ENCODE results near the gene RPL15. TPM values are rescaled to one million over a fixed set of nuclear protein-coding genes. Genes with fewer than 3 reads are reported as not detected.

RPL15 gene
- total RNA-seq, 4 donors from 2014 or later = 1,759 to 2,538 (median 2,309) TPM

- peaks cover 0 to 4% (median 0%) of the 10 kb centered on the region in 4 donors for H3K9me3 ChIP-seq
- no peak overlapping the region for H3K4me3 ChIP-seq
- TF ChIP-seq EP300 (IDR thresholded peaks at IDR 0.05) (no peak), POLR2A (IDR thresholded peaks at IDR 0.05; ENCODE audit: low read depth) (no peak), POLR2AphosphoS5 (IDR thresholded peaks at IDR 0.05) (no peak), CTCF (IDR thresholded peaks at IDR 0.05) (no peak)
- WGBS = 86% methylated on average over 11 of the region's 11 CpGs
- H3K36me3 ChIP-seq = no peaks in the 10 kb centered on the region
- DNase-seq (ENCODE audit: extremely low spot score) = no peak
- H3K27ac ChIP-seq (replicated peaks in 1 of 4) = no peak overlapping the region
- intact Hi-C loops (cut with DNase I) = no loop called here
- H3K27me3 ChIP-seq = no peaks in the 10 kb centered on the region
- peaks cover 16 to 23% (median 19%) of the 10 kb centered on the region in 4 donors for H3K4me1 ChIP-seq
These were observed 25.6 kb downstream of the RPL15 start for GRCh38 chr3:23942546-23942945.

- Histone ChIP-seq H3K27me3 (no peaks in the 10 kb centered on the region), H3K27ac (replicated peaks in 1 of 4) (peak overlapping the region; percentile 96 to 100 (median 100)), H3K36me3 (no peaks in the 10 kb centered on the region), H3K9me3 (no peaks in the 10 kb centered on the region), H3K4me1 (peaks cover 32 to 40% (median 36%) of the 10 kb centered on the region in 4 donors), H3K4me3 (peak overlapping the region; percentile 67 to 92 (median 88))
- intact Hi-C loops (cut with DNase I) = no loop called here
- WGBS = 19% methylated on average over 13 of the region's 13 CpGs
- TF ChIP-seq POLR2AphosphoS5 (IDR thresholded peaks at IDR 0.05) (no peak), EP300 (IDR thresholded peaks at IDR 0.05) (no peak), CTCF (IDR thresholded peaks at IDR 0.05) (no peak), POLR2A (IDR thresholded peaks at IDR 0.05; ENCODE audit: low read depth) (no peak)
- DNase-seq (ENCODE audit: extremely low spot score) = no peak
These were observed 27.3 kb downstream of the RPL15 start for GRCh38 chr3:23944007-23944783.

GRCh38 chr3:23944861-23945662 is 28.1 kb downstream of the RPL15 start, which contains the start of gene NR1D2:
TSS of gene NR1D2 (plus strand) at chr3:23945286. CDS start at chr3:23945579, 293 bp downstream.
- intact Hi-C loops (cut with DNase I) = no loop called here
- TF ChIP-seq POLR2AphosphoS5 (IDR thresholded peaks at IDR 0.05) (peak; percentile 67 to 90), EP300 (IDR thresholded peaks at IDR 0.05) (no peak), CTCF (IDR thresholded peaks at IDR 0.05) (no peak), POLR2A (IDR thresholded peaks at IDR 0.05; ENCODE audit: low read depth) (peak; percentile 51)
- Histone ChIP-seq H3K36me3 (no peaks in the 10 kb centered on the region), H3K4me1 (peaks cover 41 to 48% (median 44%) of the 10 kb centered on the region in 4 donors), H3K4me3 (peak within 1 kb of the TSS; percentile 67 to 92 (median 88)), H3K27ac (replicated peaks in 1 of 4) (peak within 1 kb of the TSS; percentile 96 to 100 (median 100)), H3K27me3 (no peaks in the 10 kb centered on the region), H3K9me3 (no peaks in the 10 kb centered on the region)
- DNase-seq (ENCODE audit: extremely low spot score) = peak; percentile 95
- WGBS = 2% methylated on average over 34 of the region's 88 CpGs

GRCh38 chr3:23945663-23945912 is 28.7 kb downstream of the RPL15 start:
- TF ChIP-seq EP300 (IDR thresholded peaks at IDR 0.05) (no peak), POLR2AphosphoS5 (IDR thresholded peaks at IDR 0.05) (no peak), CTCF (IDR thresholded peaks at IDR 0.05) (no peak), POLR2A (IDR thresholded peaks at IDR 0.05; ENCODE audit: low read depth) (no peak)
- Histone ChIP-seq H3K36me3 (no peaks in the 10 kb centered on the region), H3K4me3 (peak overlapping the region; percentile 67 to 92 (median 88)), H3K9me3 (no peaks in the 10 kb centered on the region), H3K4me1 (peaks cover 46 to 54% (median 50%) of the 10 kb centered on the region in 4 donors), H3K27ac (replicated peaks in 1 of 4) (peak overlapping the region; percentile 96 to 100 (median 100)), H3K27me3 (no peaks in the 10 kb centered on the region)
- no peak for DNase-seq (ENCODE audit: extremely low spot score)
- no CpG with 5 or more reads among the region's 39 CpGs for WGBS
- intact Hi-C loops (cut with DNase I) = no loop called here

Data from esophagus muscularis mucosa (tissue), 4 donors.